ENCODE data around the gene SYT3. TPM values are rescaled to one million over a fixed set of nuclear protein-coding genes. Genes with fewer than 3 reads are reported as not detected.

Gene SYT3
- total RNA-seq, 6 experiments from 2014 or later: not detected

- Mint-ChIP-seq H3K9me3 (peaks cover 6% of the 10 kb centered on the region; the same call in 1 of the 2 replicates), H3K4me3 (no peak overlapping the region), H3K36me3 (ENCODE audit: low read depth) (no peaks in the 10 kb centered on the region), H3K27ac (no peak overlapping the region), H3K27me3 (ENCODE audit: insufficient read depth) (peaks cover 21% of the 10 kb centered on the region), H3K4me1 (ENCODE audit: low read depth) (peaks cover 14% of the 10 kb centered on the region)
- no peak for TF ChIP-seq CTCF (IDR thresholded peaks at IDR 0.05)
- DNase-seq: no peak
Measured at GRCh38 chr19:50654882-50655281, 15.2 kb upstream of the SYT3 start.

GRCh38 chr19:50652722-50653121 is 13.0 kb upstream of the SYT3 start:
- DNase-seq: no peak
- H3K4me1 Mint-ChIP-seq (ENCODE audit: low read depth): peaks cover 5% of the 10 kb centered on the region
- H3K9me3 Mint-ChIP-seq: no peaks in the 10 kb centered on the region; the same call in 1 of the 2 replicates
- peaks cover 21% of the 10 kb centered on the region for H3K27me3 Mint-ChIP-seq (ENCODE audit: insufficient read depth)
- H3K36me3 Mint-ChIP-seq (ENCODE audit: low read depth): no peaks in the 10 kb centered on the region
- TF ChIP-seq CTCF (IDR thresholded peaks at IDR 0.05): no peak
- no peak overlapping the region for H3K27ac Mint-ChIP-seq
- no peak overlapping the region for H3K4me3 Mint-ChIP-seq

- no peak overlapping the region for H3K4me3 Mint-ChIP-seq
- no peaks in the 10 kb centered on the region; the same call in 1 of the 2 replicates for H3K9me3 Mint-ChIP-seq
- H3K27ac Mint-ChIP-seq: no peak overlapping the region
- TF ChIP-seq CTCF (IDR thresholded peaks at IDR 0.05): no peak
- no peak for DNase-seq
- peaks cover 16% of the 10 kb centered on the region for H3K27me3 Mint-ChIP-seq (ENCODE audit: insufficient read depth)
- no peaks in the 10 kb centered on the region for H3K36me3 Mint-ChIP-seq (ENCODE audit: low read depth)
- no peaks in the 10 kb centered on the region for H3K4me1 Mint-ChIP-seq (ENCODE audit: low read depth)
Measured at GRCh38 chr19:50651174-50651573, 11.5 kb upstream of the SYT3 start.

GRCh38 chr19:50649433-50650391 is 10.0 kb upstream of the SYT3 start, which contains the start of gene C19orf81:
Gene C19orf81 (plus strand): TSS chr19:50649445. CDS start chr19:50649445, 0 bp downstream.
- no peaks in the 10 kb centered on the region; the same call in 1 of the 2 replicates for H3K9me3 Mint-ChIP-seq
- no peak for DNase-seq
- no peak for TF ChIP-seq CTCF (IDR thresholded peaks at IDR 0.05)
- H3K27ac Mint-ChIP-seq: no peak within 1 kb of the TSS
- H3K36me3 Mint-ChIP-seq (ENCODE audit: low read depth): no peaks in the 10 kb centered on the region
- H3K27me3 Mint-ChIP-seq (ENCODE audit: insufficient read depth): peaks cover 8% of the 10 kb centered on the region
- H3K4me1 Mint-ChIP-seq (ENCODE audit: low read depth): no peaks in the 10 kb centered on the region
- no peak within 1 kb of the TSS for H3K4me3 Mint-ChIP-seq

- no peaks in the 10 kb centered on the region for H3K4me1 Mint-ChIP-seq (ENCODE audit: low read depth)
- no peak for TF ChIP-seq CTCF (IDR thresholded peaks at IDR 0.05)
- peaks cover 8% of the 10 kb centered on the region for H3K27me3 Mint-ChIP-seq (ENCODE audit: insufficient read depth)
- H3K36me3 Mint-ChIP-seq (ENCODE audit: low read depth): no peaks in the 10 kb centered on the region
- no peak overlapping the region for H3K4me3 Mint-ChIP-seq
- no peaks in the 10 kb centered on the region; the same call in 1 of the 2 replicates for H3K9me3 Mint-ChIP-seq
- no peak overlapping the region for H3K27ac Mint-ChIP-seq
- DNase-seq: no peak
Measured at GRCh38 chr19:50648659-50649058, 9.0 kb upstream of the SYT3 start.
